Measurements from ENCODE around the gene ZFP57.

- TF ChIP-seq CTCF (IDR thresholded peaks at IDR 0.05) (no peak), ZFX (IDR thresholded peaks at IDR 0.05; ENCODE audit: borderline replicate concordance) (no peak)
These were observed 44.3 kb upstream of the ZFP57 start for GRCh38 chr6:29724937-29725869.
